Measurements from ENCODE around the gene RGMA.

DNA sequence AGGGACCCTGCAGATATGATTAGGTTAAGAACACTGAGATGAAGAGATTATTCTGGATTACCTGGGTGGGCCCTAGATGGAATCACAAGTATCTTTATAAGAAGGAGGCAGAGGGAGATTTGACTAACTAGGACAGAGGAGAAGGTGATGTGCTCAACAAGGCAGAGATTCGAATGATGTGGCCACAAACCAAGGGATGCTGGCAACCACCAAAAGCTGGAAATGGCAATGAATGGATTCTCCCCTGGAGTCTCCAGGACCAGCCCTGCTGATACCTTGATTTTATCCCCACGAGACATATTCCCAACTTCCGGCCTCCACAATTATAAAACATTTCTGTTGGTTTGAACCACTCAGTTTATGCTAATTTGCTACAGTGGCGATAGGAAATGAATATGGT is 42.9 kb downstream of the RGMA start:
- TF ChIP-seq, protein P1, sequence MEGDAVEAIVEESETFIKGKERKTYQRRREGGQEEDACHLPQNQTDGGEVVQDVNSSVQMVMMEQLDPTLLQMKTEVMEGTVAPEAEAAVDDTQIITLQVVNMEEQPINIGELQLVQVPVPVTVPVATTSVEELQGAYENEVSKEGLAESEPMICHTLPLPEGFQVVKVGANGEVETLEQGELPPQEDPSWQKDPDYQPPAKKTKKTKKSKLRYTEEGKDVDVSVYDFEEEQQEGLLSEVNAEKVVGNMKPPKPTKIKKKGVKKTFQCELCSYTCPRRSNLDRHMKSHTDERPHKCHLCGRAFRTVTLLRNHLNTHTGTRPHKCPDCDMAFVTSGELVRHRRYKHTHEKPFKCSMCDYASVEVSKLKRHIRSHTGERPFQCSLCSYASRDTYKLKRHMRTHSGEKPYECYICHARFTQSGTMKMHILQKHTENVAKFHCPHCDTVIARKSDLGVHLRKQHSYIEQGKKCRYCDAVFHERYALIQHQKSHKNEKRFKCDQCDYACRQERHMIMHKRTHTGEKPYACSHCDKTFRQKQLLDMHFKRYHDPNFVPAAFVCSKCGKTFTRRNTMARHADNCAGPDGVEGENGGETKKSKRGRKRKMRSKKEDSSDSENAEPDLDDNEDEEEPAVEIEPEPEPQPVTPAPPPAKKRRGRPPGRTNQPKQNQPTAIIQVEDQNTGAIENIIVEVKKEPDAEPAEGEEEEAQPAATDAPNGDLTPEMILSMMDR (IDR thresholded peaks at IDR 0.05): no peak
- no peak for TF ChIP-seq POLR2A (IDR thresholded peaks at IDR 0.05)

Data from tibial nerve (tissue), 3 donors.